HG02623 (cell line): ENCODE data around the gene RAD51B.
"Not testable (repeated sequence)": the region's sequence is repeated elsewhere in the genome, so short reads cannot be mapped to it uniquely, and the experiment has no call there.

ENCODE experiments used
- ATAC-seq: cut with Tn5 transposase; IDR thresholded peaks from one replicate; pipeline ENCODE4 v1.9.1; 2021; ENCODE audit warnings: moderate library complexity; ENCODE audit not compliant: unreplicated experiment

The RAD51B gene

DNA sequence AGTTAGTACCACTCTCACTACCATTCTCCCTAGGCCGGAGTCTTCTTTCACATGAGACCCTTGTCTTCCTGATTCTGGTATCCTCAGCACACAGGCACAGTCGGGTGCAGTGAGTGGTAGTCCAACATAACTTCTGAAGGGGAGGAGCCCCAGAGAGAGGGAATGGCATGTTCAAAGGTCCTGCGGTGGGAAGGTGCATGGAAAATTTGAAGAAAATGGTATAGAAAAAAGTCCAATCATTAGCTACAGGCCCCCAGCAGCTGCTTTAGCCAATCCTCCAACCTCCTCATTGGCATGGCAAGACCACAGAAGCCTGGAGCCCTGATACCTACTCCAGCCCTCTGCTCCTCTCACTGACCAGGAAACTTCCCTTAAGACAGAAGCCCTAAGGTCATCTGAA is 876.7 kb downstream of the RAD51B start:
- no peak for ATAC-seq

- ATAC-seq = no peak
Measured at GRCh38 chr14:68696721-68697495, 877.3 kb downstream of the RAD51B start.

DNA sequence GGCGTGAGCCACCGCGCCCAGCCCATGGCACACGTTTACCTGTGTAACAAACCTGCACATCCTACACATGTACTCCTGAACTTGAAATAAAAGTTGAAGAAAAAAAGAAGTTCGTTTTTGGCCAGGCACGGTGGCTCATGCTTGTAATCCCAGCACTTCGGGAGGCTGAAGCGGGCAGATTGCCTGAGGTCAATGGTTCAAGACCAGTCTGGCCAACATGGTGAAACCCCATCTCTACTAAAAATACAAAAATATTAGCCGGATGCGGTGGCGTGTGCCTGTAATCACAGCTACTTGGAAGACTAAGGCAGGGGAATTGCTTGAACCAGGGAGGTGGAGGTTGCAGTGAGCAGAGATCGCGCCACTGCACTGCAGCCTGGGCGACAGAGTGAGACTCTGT is 879.2 kb downstream of the RAD51B start:
- ATAC-seq = not testable (repeated sequence)

GRCh38 chr14:68701001-68701741 is 881.6 kb downstream of the RAD51B start:
- no peak for ATAC-seq

DNA sequence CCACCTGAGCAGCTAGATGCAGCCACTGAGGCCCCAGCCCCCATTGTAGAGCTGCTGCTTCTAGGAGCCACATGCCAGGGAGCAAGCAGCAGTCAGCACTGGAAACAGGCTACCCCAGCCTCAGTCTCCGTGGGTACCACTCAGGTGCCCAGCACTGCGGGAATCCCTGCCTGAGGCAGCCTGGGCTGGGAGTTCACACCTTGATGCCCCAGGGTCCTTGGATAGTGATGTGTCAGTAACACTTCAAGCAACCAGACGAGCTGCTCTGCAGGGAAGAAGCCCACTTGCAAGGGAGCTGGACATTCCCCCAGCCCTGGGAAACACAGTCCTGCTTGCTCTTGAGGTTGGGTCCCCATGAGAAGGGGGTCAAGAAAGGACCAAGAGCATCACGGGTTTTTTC is 882.6 kb downstream of the RAD51B start:
- ATAC-seq = no peak

DNA sequence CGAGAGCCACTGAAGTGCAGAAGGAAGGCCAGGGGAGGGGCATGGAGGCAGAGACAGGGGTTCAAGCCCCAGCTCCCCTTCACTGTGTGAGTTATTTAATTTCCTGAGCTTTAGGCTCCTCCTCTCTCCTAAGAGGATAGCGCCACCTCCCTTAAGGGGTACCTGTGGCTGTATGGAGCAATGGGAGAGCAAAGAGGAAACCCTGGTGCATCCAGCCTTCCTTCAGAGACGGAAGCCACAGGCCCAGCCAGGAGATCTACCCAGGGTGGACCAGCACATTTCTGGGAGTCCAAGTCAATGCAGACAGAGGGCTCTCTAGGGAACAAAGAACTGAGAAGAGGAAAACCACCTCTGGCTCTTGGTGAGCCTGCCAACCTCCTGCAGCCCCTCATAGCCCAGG is 883.0 kb downstream of the RAD51B start:
- ATAC-seq = no peak

- no peak for ATAC-seq
Measured at GRCh38 chr14:68703093-68703492, 883.5 kb downstream of the RAD51B start.

DNA sequence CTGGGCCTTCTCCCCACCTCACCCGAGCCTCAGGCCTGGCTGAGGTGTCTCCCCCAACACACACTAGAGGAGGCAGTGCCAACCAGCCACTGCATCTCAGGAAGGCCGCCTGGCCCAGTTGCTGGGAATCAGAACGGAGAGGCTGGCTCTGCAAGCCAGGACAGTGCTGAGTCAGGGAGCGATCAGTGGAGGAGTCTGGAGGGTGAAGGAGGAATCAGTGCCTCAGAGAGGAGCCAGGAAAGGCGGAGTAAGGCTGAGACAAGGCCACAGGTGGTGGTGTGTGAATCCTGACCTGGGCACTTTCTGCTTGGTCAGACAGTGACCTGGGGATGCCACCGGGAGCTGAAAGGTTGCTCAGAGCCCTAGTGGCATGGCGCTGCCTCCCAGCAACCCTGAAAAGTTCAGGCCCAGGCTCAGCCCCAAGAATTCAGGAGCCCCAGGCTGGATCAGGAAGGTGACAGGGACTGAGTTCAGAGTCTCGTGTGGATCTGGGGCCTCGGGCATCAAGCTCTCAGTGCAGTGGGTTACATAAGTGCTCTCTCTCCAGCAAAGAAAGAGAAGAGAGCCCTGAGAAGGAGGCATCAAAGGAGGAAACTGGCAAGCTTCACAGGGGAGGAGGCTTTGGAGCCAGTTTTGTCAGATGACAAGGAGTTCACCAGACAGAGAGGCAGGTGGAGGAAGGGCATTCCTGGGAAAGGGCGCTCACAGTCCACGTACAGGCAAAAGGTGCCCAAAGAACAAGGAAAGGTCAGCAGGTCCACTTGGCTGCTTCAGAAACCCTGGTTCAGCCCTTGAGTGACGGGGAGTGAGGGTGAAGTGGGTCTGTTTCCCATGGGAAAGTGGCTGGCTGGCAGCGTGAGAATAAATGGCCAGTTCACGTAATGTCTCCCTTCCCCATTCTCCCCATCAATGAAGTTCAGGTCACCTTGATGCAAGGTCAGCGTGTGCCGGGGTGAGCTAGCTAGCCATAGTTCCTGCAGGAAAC is 885.4 kb downstream of the RAD51B start:
- ATAC-seq = no peak

DNA sequence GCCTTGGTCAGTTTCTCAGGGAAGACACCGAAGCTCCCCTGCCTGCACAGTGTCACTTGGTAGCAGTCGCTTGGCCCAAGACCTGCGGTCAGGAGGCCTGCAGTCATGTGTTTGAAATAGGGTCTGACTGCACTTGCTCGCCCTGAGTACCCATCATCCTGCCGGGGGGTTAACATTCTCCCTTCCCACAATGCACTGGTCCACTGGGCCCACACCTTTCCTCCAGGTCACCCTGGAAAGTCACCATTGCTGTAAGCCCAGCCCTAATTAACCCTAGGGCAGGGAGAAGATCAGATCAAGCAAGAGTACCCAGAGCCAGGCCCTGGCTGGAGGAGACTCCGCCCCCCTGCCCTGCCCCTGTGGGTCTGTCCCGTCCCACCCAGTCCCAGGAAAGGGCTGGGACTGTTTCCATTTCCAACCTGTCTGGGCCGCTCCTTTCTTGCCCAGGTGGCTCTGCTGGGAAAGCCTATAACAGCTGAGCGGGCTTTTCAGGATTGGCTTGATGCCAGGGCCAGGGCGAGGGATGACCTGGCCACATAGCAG is 886.2 kb downstream of the RAD51B start:
- no peak for ATAC-seq

DNA sequence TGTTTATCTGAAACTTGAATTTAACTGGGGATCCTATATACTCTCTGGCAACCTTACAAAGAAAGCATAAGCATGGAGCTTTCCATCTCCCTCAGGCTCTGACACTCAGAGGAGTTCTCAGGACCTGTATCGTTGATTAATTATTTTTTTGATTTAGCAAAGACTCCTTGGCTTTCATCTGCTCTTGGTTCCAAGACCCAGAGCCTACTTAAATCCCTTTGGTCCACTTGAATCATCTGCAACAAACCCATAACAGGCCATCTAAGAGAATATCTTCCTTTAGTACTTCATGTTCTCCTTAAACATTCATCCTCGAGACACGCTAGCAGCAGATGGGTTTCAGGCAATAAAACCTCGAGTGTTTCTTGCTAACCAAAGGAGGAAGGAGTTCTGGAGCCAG is 887.9 kb downstream of the RAD51B start:
- ATAC-seq = no peak

- no peak for ATAC-seq
Measured at GRCh38 chr14:68708343-68708742, 888.8 kb downstream of the RAD51B start.

DNA sequence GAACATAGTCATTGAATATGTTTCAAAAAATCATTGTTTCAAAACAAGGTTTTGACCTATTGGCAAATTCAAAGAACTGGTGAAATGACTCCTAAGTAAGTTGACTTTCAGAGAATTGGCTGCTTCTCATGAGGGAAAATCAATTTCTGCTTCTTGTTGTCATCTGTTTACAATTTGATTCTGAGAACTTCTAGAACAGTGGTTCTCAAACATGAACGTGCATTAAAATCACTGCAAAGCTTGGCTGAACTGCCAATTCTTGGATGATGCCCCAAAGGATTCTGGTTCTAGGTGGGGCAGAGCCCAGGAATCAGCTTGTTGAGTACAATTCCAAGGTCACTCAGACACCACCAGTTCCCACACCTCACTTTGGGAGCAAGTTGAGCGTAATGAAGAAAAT is 889.4 kb downstream of the RAD51B start:
- no peak for ATAC-seq

DNA sequence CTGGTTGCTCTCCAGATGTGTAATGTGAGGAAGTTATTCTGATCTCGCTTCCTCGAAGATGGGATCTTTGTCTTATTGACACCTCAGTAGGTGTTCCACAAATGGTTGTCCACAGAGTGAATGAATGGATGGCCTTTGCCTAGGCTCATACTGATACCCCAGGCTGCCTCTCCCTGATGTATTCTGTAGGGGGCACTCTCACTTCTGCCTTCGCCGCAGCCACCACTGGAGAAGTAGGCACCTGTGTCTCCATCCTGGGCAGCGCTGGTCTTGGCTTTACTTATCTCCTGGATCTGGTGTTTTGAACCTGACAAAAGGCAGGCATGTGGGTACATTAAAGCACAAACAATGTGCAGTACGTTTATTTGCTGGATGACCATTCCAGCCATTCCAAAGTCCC is 891.2 kb downstream of the RAD51B start:
- ATAC-seq = no peak

GRCh38 chr14:68711561-68712309 is 892.2 kb downstream of the RAD51B start:
- ATAC-seq = no peak

DNA sequence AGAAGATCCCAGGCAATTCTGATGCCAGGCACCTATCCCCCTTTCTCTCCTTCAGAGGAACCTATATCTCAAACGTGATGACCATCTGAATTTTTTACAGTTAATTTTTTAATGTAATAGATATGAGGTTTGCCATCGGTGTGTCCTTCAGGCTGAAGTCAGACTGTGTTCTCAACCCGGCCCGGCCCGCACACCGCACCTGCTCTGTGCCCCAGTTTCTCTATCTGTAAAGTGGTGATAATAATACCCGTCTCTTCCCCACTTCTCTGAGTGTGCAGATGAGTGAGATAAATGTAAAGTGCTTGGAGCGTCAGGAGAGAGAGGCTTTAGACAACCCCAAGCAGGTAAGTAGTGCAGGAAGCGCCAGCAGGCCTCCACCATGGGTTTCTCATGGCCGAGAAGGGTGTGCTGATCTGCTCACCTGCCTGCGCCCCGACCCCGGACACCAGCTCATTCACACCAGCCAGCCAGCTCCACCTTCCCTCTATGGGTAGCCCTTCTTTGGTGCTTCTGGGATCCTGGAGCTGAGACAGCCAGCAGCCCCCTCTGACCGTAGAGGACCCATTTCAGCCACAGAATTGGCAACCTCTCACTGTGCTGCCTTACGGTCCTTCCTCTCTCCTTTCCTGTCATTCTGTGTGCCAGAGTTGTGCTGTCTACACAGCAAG is 893.3 kb downstream of the RAD51B start:
- no peak for ATAC-seq

GRCh38 chr14:68713782-68714181 is 894.2 kb downstream of the RAD51B start:
- no peak for ATAC-seq

DNA sequence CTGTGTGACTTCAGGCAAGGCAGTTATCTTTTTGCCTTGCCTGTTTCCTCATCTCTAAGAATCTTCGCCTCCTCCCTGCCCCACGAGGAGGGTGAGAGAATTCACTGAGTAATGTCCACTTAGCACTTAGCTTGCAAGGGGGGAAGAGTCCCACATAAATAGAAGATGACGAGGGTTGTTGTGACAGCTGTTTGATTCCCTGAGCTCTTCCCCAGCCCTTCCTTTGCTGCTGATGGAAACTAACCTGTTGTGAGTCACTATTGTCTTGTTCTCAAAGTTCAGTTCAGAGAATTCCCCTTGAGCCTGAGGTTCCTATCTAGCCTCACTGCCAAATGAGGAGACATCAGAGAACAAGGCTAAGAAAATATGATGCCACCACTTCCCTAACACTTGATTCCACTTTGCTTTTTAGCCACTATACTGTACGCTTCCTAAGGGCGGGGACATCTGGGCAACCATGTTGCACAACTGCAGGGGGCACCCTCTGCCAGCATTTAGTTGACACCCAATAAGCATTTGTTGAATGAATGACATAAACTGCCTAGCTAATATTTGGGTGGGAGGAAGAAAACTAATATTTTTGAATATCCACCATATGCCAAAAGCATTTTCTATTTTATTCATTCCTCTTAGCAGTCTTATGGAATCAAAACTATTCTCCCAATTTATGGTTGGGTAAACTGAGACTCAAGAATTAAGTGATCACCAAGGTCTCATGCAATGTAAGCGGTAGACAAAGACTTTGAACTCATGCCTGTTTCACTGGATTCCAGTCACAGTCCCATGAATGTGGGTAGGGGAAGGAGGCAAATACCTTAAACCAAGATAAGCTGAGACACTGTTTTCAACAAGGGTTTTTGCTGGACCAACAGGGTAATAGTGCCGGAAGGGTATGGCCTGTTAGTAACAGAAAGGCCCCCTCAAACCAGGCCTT is 895.7 kb downstream of the RAD51B start:
- no peak for ATAC-seq

DNA sequence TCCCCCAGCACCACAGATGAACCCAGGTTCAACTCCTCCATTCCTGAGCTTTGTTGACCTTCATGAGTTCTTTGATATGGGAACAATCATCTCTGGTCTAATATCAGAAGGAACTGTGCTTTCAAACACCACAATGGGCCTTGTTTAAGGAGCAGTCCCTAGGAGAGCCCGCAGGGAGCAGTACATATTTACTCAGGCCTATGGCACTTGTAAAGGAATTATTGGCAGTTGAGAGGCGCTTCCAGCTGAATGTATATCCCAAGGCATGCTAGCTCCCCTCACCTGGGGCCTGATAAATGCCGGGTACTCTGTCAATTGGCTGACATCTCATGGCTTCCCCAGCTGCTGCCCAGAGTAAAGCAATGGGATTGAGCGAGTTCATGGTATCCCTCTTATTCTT is 897.1 kb downstream of the RAD51B start:
- no peak for ATAC-seq
